Natural killer cell treated with Interleukin-12 subunit alpha and Interleukin-12 subunit beta and Interleukin-15 and Interleukin-18, amount 100 ng/mL, for 72 hours (primary cell): Measurements from ENCODE around the gene VGLL4. TPM values are rescaled to one million over a fixed set of nuclear protein-coding genes. Genes with fewer than 3 reads are reported as not detected.
"Not testable (repeated sequence)": the region's sequence is repeated elsewhere in the genome, so short reads cannot be mapped to it uniquely, and the experiment has no call there.

Experiments used
- ATAC-seq, 2 donors: fragments of 150-1000 bp; cut with Tn5 transposase in 1 of 2; sonication (Bioruptor Pico), chemical (Tn5 transposase) in 1 of 2; 2 replicates each; pipeline ENCODE4 v1.10.0; 2021
- DNase-seq: peaks from one replicate; pipeline ENCODE4 v3.0.0; 2022; ENCODE audit warnings: low spot score
- H3K27ac Mint-ChIP-seq, 2 donors: 1 replicate in 1 of 2; 2 replicates in 1 of 2; pipeline ENCODE4 v1.8.0; 2022; ENCODE audit warnings: mixed read lengths in 2 of 2, mild to moderate bottlenecking in 1 of 2, moderate library complexity in 1 of 2
- H3K27me3 Mint-ChIP-seq, 2 donors: 1 replicate in 1 of 2; 2 replicates in 1 of 2; pipeline ENCODE4 v1.8.0; 2022; ENCODE audit warnings: mixed read lengths in 2 of 2
- H3K36me3 Mint-ChIP-seq: one replicate; pipeline ENCODE4 v1.8.0; 2022; ENCODE audit warnings: mixed read lengths
- H3K4me1 Mint-ChIP-seq, 2 donors: 1 replicate in 1 of 2; 2 replicates in 1 of 2; pipeline ENCODE4 v1.8.0; 2022; ENCODE audit warnings: low read depth in 2 of 2, mixed read lengths in 2 of 2, mild to moderate bottlenecking in 1 of 2
- H3K4me3 Mint-ChIP-seq: one replicate; pipeline ENCODE4 v1.8.0; 2022; ENCODE audit warnings: mixed read lengths
- H3K9me3 Mint-ChIP-seq: 2 replicates; pipeline ENCODE4 v1.8.0; 2022; ENCODE audit warnings: mixed read lengths
- total RNA-seq, 2 donors: library from RNA; stranded (reverse); gene quantifications; one replicate each; pipeline ENCODE4 v1.2.3, GENCODE V29; 2022

The VGLL4 gene
- total RNA-seq, 2 donors from 2014 or later = 50.4 to 52.9 TPM

- H3K4me1 Mint-ChIP-seq, DNase-seq, H3K4me3 Mint-ChIP-seq, H3K27me3 Mint-ChIP-seq, ATAC-seq, H3K27ac Mint-ChIP-seq, H3K9me3 Mint-ChIP-seq, H3K36me3 Mint-ChIP-seq: not testable (repeated sequence)
These were observed 117.6 kb downstream of the VGLL4 start for GRCh38 chr3:11526121-11526520.

GRCh38 chr3:11523572-11524101, 120.1 kb downstream of the VGLL4 start:
- ATAC-seq (no peak), DNase-seq (no peak)
- Mint-ChIP-seq H3K4me1 (peaks cover 0 to 10% of the 10 kb centered on the region in 2 donors), H3K27ac (no peak overlapping the region), H3K36me3 (peaks cover 9% of the 10 kb centered on the region), H3K27me3 (no peaks in the 10 kb centered on the region), H3K4me3 (no peak overlapping the region), H3K9me3 (no peaks in the 10 kb centered on the region)

GRCh38 chr3:11522953-11523571, 120.7 kb downstream of the VGLL4 start:
- Mint-ChIP-seq H3K27ac (no peak overlapping the region), H3K4me1 (peaks cover 0 to 10% of the 10 kb centered on the region in 2 donors), H3K36me3 (peaks cover 8% of the 10 kb centered on the region)

GRCh38 chr3:11522398-11522715, 121.4 kb downstream of the VGLL4 start:
- no peak overlapping the region for H3K4me3 Mint-ChIP-seq
- peaks cover 1% of the 10 kb centered on the region for H3K36me3 Mint-ChIP-seq
- no peaks in the 10 kb centered on the region for H3K27me3 Mint-ChIP-seq
- peaks cover 0 to 10% of the 10 kb centered on the region in 2 donors for H3K4me1 Mint-ChIP-seq
- DNase-seq = no peak
- no peak overlapping the region for H3K27ac Mint-ChIP-seq
- H3K9me3 Mint-ChIP-seq = no peaks in the 10 kb centered on the region
- ATAC-seq = no peak

More at GRCh38 chr3:11522953-11523571, 120.7 kb downstream of the VGLL4 start:
- DNase-seq (no peak), ATAC-seq (no peak)
- no peaks in the 10 kb centered on the region for H3K9me3 Mint-ChIP-seq
- no peak overlapping the region for H3K4me3 Mint-ChIP-seq
- no peaks in the 10 kb centered on the region for H3K27me3 Mint-ChIP-seq

GRCh38 chr3:11521167-11521566, 122.5 kb downstream of the VGLL4 start:
- Mint-ChIP-seq H3K27me3 (no peaks in the 10 kb centered on the region), H3K27ac (no peak overlapping the region), H3K4me1 (peaks cover 0 to 13% of the 10 kb centered on the region in 2 donors), H3K4me3 (no peak overlapping the region), H3K36me3 (no peaks in the 10 kb centered on the region), H3K9me3 (no peaks in the 10 kb centered on the region)
- ATAC-seq (peak in 1 of 2 donors; percentile 20), DNase-seq (no peak)

- no peak overlapping the region for H3K27ac Mint-ChIP-seq
- H3K4me1 Mint-ChIP-seq = peaks cover 14 to 26% of the 10 kb centered on the region in 2 donors
- DNase-seq (no peak), ATAC-seq (no peak)
- no peaks in the 10 kb centered on the region for H3K9me3 Mint-ChIP-seq
- H3K4me3 Mint-ChIP-seq = no peak overlapping the region
- no peaks in the 10 kb centered on the region for H3K27me3 Mint-ChIP-seq
- no peaks in the 10 kb centered on the region for H3K36me3 Mint-ChIP-seq
These were observed 126.1 kb downstream of the VGLL4 start for GRCh38 chr3:11517601-11518000.

GRCh38 chr3:11514191-11514821, 129.4 kb downstream of the VGLL4 start:
- H3K36me3 Mint-ChIP-seq = no peaks in the 10 kb centered on the region
- peak overlapping the region in 1 of 2 donors; percentile 71 for H3K27ac Mint-ChIP-seq
- H3K4me3 Mint-ChIP-seq = no peak overlapping the region
- ATAC-seq (no peak), DNase-seq (no peak)
- no peaks in the 10 kb centered on the region for H3K9me3 Mint-ChIP-seq
- peaks cover 14 to 19% of the 10 kb centered on the region in 2 donors for H3K4me1 Mint-ChIP-seq
- no peaks in the 10 kb centered on the region for H3K27me3 Mint-ChIP-seq

GRCh38 chr3:11513817-11514135, 129.9 kb downstream of the VGLL4 start:
- no peak overlapping the region for H3K27ac Mint-ChIP-seq
- H3K27me3 Mint-ChIP-seq = no peaks in the 10 kb centered on the region
- H3K4me3 Mint-ChIP-seq = no peak overlapping the region
- H3K36me3 Mint-ChIP-seq = no peaks in the 10 kb centered on the region
- ATAC-seq (peak in 1 of 2 donors; percentile 43), DNase-seq (no peak)
- H3K4me1 Mint-ChIP-seq = peaks cover 14 to 19% of the 10 kb centered on the region in 2 donors
- H3K9me3 Mint-ChIP-seq = no peaks in the 10 kb centered on the region

- H3K9me3 Mint-ChIP-seq, H3K36me3 Mint-ChIP-seq, DNase-seq, H3K4me3 Mint-ChIP-seq, H3K27ac Mint-ChIP-seq, ATAC-seq, H3K27me3 Mint-ChIP-seq: not testable (repeated sequence)
- peaks cover 14 to 19% of the 10 kb centered on the region in 2 donors for H3K4me1 Mint-ChIP-seq
These were observed 130.4 kb downstream of the VGLL4 start for GRCh38 chr3:11513125-11513816.

GRCh38 chr3:11511606-11512005, 132.1 kb downstream of the VGLL4 start:
- DNase-seq, H3K4me3 Mint-ChIP-seq, H3K27ac Mint-ChIP-seq, H3K27me3 Mint-ChIP-seq, ATAC-seq, H3K9me3 Mint-ChIP-seq, H3K36me3 Mint-ChIP-seq: not testable (repeated sequence)
- H3K4me1 Mint-ChIP-seq = peaks cover 14 to 20% of the 10 kb centered on the region in 2 donors

GRCh38 chr3:11510356-11510755, 133.4 kb downstream of the VGLL4 start:
- DNase-seq (no peak), ATAC-seq (no peak)
- Mint-ChIP-seq H3K27ac (no peak overlapping the region), H3K27me3 (no peaks in the 10 kb centered on the region), H3K4me1 (peaks cover 14 to 20% of the 10 kb centered on the region in 2 donors), H3K4me3 (no peak overlapping the region), H3K9me3 (no peaks in the 10 kb centered on the region), H3K36me3 (no peaks in the 10 kb centered on the region)

GRCh38 chr3:11510001-11510340, 133.7 kb downstream of the VGLL4 start:
- Mint-ChIP-seq H3K9me3 (no peaks in the 10 kb centered on the region), H3K4me3 (no peak overlapping the region), H3K27me3 (no peaks in the 10 kb centered on the region), H3K4me1 (peaks cover 12 to 18% of the 10 kb centered on the region in 2 donors), H3K27ac (no peak overlapping the region), H3K36me3 (no peaks in the 10 kb centered on the region)
- DNase-seq (no peak), ATAC-seq (no peak)

GRCh38 chr3:11509173-11510000, 134.3 kb downstream of the VGLL4 start:
- no peak overlapping the region for H3K27ac Mint-ChIP-seq
- ATAC-seq (no peak), DNase-seq (no peak)
- no peaks in the 10 kb centered on the region for H3K27me3 Mint-ChIP-seq
- H3K9me3 Mint-ChIP-seq = no peaks in the 10 kb centered on the region
- no peaks in the 10 kb centered on the region for H3K36me3 Mint-ChIP-seq
- H3K4me3 Mint-ChIP-seq = no peak overlapping the region
- H3K4me1 Mint-ChIP-seq = peaks cover 7 to 13% of the 10 kb centered on the region in 2 donors
